Subcutaneous adipose tissue (tissue), 4 donors: Measurements from ENCODE around the gene ADARB2. TPM values are rescaled to one million over a fixed set of nuclear protein-coding genes. Genes with fewer than 3 reads are reported as not detected.

Experiments used
- CTCF ChIP-seq: fragments of 450-650 bp; IDR thresholded peaks from one replicate; pipeline ENCODE4 v1.5.1; 2016; ENCODE audit warnings: low read depth, mild to moderate bottlenecking, control low read depth, antibody characterized with exemption, moderate library complexity
- total RNA-seq, 4 donors: library from RNA; depleted of rRNA; stranded (reverse); fragments of >200 nt; gene quantifications; one replicate each; pipeline ENCODE4 v1.1.0, GENCODE V29; 2016

ADARB2 gene
- total RNA-seq, 4 donors from 2014 or later, result under 0.01 to 0.65 (median 0.44) TPM; not detected in 1

GRCh38 chr10:1476455-1476803 lies 260.9 kb downstream of the ADARB2 start:
- no peak for TF ChIP-seq CTCF

DNA sequence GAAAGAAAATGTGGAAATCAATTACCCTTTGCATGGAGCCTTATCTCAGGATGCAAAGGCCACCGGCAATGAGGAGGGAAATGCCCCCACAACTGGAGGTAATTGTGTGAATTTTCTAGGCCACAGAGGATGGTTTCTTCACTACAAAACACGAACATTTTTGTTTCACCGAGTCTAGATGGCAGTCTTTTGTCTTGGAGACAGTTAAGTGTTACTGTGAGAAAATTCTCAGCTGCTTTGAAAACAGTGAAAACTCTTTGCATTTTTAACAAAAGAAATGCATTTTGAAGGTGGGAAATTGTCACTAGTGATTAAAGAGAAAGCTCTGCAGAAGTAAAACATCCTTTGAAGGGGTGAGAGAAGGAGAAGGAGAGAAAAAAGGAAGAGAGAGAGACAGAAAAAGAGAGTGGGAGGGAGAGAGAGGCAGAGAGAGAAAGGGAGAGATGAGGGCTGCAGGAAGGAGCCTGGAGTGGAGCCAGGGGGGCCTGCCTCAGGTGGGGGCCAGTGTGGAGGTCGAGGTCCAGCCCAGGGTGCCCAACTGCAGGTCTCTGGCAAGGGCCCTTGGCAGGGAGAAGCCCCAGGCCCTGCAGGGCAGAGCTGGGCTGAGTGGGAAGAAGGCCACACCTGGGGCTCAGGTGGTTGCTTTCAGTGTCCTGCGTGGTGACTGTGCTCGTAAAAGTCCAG lies 261.4 kb downstream of the ADARB2 start:
- no peak for TF ChIP-seq CTCF

DNA sequence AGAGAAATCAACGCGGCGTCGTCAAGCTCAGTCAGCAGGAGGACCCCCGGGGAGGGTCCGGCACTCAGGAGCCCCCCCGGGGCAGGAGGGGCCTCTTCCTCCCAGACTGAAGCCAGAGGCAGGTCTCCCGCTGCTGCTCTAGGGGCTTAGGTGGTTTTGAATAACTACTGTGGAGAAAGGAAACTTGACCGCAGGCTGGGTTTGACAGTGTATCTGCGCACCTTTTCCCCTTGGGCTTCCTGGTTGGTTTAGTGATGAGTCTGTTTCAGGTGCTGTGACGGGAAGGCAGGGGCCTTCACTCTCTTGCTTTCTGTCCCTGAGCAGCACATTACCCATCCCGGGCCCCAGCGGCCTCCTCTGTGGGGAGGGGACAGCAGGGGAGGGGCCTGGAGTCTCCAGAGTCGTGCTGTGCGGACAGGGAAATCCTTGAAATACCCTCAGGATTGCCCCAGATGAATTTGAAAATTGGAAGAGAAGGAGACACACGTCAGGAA lies 262.2 kb downstream of the ADARB2 start:
- TF ChIP-seq CTCF, result no peak

DNA sequence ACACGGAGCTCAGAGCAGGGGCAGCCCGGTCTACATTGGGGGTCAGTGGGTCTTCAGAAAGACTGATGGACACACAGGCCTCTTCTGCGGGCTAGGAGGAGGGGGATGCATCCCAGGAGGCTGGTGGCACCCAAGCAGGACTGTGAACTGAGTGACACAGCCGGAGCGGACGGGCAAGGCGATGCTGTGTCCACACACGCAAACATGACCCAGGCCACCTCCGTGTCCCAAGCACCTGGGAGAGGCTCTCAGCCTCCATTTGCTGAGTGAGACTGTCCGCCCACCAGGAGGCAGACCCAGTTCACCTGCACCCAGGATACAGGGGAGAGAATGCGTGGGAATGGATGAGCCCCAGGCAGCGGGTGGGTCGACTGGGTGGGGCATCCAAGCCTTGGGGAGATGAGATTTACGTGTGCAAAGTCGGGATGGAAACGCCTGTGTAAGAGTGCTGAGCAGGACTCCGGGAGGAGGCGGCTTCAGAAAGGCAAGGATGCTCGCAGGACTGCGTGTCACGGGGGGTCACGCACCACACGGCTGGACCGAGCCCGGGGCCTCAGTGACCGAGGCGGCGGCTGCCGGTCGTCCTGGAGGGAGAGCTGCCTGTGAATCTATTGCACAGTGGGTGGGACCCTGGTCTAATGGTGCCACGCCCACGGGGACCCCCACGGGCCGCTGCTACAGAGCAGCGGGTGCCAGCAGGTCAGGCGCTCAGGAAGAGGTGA lies 262.8 kb downstream of the ADARB2 start:
- no peak for TF ChIP-seq CTCF

DNA sequence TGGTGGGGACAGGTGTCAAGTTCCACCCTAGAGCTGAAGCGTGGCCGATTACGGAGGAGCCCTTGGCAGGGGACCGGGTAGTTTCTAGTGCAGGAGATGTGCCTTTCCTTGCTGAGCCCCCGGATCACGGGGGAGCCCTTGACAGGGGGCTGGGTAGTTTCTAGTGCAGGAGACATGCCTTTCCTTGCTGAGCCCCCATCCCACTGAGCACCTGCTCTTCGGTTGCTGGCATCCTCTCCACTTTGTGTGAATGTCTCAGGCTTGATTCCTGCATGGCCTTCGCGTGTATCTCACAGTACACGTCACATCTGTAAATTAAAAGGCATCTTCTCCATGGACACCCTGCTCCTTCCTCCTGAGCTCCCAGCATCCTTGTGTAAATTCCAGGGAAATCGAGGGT lies 263.5 kb downstream of the ADARB2 start:
- no peak for TF ChIP-seq CTCF

GRCh38 chr10:1472178-1472958 lies 265.0 kb downstream of the ADARB2 start:
- TF ChIP-seq CTCF, result no peak

DNA sequence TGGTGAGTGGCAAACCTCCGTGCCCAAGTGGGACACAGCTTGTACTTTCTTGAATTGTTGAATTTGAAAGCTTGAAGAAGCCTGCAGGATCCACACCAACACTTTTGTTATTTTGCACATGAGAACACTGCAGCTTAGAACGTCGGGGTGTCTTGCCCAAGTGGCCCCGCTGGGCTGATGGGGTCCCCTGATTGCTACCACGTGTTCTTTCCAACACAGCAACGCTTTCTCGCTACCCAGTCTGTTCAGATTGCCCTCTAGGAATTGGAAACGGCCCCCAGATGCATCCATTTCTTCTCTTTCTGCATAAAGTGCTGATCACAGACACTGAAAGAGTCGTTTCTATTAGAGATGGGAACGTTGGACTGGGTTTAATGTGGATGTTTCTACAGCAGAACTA lies 268.5 kb downstream of the ADARB2 start:
- no peak for TF ChIP-seq CTCF
